ENCODE results near the gene CBX5.

DNA sequence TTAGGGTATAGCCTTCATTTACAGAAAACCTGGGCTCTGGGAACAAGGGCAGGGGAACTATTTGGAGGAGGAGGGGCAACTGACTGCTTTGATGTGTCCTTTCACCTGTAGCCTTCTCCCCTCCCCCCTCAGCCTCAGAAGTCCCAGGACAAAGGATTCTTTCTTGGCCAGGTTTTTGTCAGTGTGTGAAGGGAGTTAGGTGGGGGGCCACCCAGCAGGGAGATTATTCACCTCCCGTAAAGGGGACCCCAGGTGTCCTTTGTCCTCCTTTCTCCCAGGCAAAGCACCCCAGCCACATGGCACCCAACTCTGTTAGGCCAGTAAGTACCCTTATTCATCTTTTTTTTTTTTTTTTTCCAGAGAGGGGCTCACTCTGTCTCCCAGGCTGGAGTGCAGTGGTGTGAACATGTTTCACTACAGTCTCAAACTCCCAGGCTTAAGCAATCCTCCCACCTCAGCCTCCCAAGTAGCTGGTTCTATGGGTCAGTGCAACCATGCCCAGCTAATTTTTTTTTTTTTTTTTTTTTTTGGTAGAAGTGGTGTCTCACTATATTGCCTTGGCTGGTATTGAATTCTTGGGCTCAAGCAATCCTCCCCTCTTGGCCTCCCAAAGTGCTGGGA lies 21.6 kb upstream of the CBX5 start:
- TF ChIP-seq CTCF (IDR thresholded peaks at IDR 0.05): no peak
- no peak for TF ChIP-seq EP300 (IDR thresholded peaks at IDR 0.05)
- TF ChIP-seq POLR2AphosphoS5 (IDR thresholded peaks at IDR 0.05): no peak
- no peak for TF ChIP-seq POLR2A (IDR thresholded peaks at IDR 0.05)

All from sigmoid colon (tissue), 4 donors.